Endothelial cell of umbilical vein (primary cell): Measurements from ENCODE around the gene ACP1.

ENCODE experiments used
- EZH2 ChIP-seq: IDR thresholded peaks from 2 replicates; pipeline ENCODE4 v1.6.1; 2012; ENCODE audit warnings: borderline replicate concordance, low read depth, mild to moderate bottlenecking, moderate library complexity, low read length, inconsistent platforms; ENCODE audit not compliant: severe bottlenecking
- TF ChIP-seq, protein P1 (sequence below), 2 donors: IDR thresholded peaks; 1 replicate in 1 of 2; 2 replicates in 1 of 2; pipeline ENCODE4 v1.5.1; 2011; ENCODE audit warnings: low read length in 2 of 2, mild to moderate bottlenecking in 2 of 2, moderate library complexity in 2 of 2, control low read depth in 1 of 2, inconsistent platforms in 1 of 2, low read depth in 1 of 2; ENCODE audit not compliant: insufficient read depth in 1 of 2; ENCODE audit errors: extremely low read depth in 1 of 2

DNA sequence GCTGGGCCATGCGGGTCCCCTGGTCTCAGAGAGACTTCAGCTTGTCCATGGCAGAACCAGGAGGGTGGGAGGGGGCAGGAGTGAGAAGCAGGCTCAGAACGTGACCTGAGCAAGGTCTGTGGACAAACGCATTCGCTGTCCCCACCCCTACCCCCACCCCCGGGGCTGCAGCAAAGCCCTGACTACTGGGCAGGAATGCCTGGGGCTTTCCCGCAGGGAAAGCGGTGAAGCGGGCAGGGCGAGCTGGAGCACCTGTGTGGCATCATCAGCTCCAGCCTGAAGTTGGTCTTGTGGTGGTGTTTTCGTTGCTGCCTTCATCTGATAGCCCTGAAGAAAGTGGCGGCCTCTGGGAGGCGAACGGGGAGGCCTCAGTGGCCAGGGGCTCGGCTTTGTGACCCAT lies 49.2 kb downstream of the ACP1 start:
- TF ChIP-seq, protein P1, sequence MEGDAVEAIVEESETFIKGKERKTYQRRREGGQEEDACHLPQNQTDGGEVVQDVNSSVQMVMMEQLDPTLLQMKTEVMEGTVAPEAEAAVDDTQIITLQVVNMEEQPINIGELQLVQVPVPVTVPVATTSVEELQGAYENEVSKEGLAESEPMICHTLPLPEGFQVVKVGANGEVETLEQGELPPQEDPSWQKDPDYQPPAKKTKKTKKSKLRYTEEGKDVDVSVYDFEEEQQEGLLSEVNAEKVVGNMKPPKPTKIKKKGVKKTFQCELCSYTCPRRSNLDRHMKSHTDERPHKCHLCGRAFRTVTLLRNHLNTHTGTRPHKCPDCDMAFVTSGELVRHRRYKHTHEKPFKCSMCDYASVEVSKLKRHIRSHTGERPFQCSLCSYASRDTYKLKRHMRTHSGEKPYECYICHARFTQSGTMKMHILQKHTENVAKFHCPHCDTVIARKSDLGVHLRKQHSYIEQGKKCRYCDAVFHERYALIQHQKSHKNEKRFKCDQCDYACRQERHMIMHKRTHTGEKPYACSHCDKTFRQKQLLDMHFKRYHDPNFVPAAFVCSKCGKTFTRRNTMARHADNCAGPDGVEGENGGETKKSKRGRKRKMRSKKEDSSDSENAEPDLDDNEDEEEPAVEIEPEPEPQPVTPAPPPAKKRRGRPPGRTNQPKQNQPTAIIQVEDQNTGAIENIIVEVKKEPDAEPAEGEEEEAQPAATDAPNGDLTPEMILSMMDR (IDR thresholded peaks at IDR 0.05; ENCODE audit: extremely low read depth in 1 of 2, insufficient read depth in 1 of 2, low read depth in 1 of 2, low read length in 2 of 2), result no peak
- no peak for TF ChIP-seq EZH2
